Adrenal gland (tissue), 12 donors: ENCODE measurements around the gene FTSJ1. TPM values are rescaled to one million over a fixed set of nuclear protein-coding genes. Genes with fewer than 3 reads are reported as not detected.

Experiments used
- DNase-seq, 7 donors: peaks; one replicate each; pipeline ENCODE4 v3.0.0-alpha.2; 2019 to 2020
- H3K27ac ChIP-seq, 5 donors: fragments of 200-600 bp; sonication (generic) in 4 of 5; 1 replicate in 3 of 5; 2 replicates in 2 of 5; pipeline versions ENCODE4 v1.5.1 to v1.8.0; 2016 to 2020; ENCODE audit warnings: mild to moderate bottlenecking in 1 of 5
- H3K27me3 ChIP-seq: fragments of 200-600 bp; 2 replicates; pipeline ENCODE4 v1.8.0; 2021
- H3K36me3 ChIP-seq, 2 donors: fragments of 200-600 bp; replicated peaks in 1 of 2; 1 replicate in 1 of 2; 2 replicates in 1 of 2; pipeline versions ENCODE4 v1.5.1 to v1.8.0; 2018 to 2022
- H3K4me1 ChIP-seq, 2 donors: fragments of 200-600 bp; replicated peaks in 1 of 2; 1 replicate in 1 of 2; 2 replicates in 1 of 2; pipeline versions ENCODE4 v1.5.1 to v1.8.0; 2018 to 2021
- H3K4me3 ChIP-seq, 4 donors: fragments of 200-600 bp; sonication (generic) in 3 of 4; one replicate each; pipeline ENCODE4 v1.5.1; 2016 to 2018
- H3K9me3 ChIP-seq, 3 donors: fragments of 200-600 bp; sonication (generic) in 1 of 3; replicated peaks in 1 of 3; 1 replicate in 2 of 3; 2 replicates in 1 of 3; pipeline versions ENCODE4 v1.5.1 to v1.8.0; 2016 to 2021
- POLR2A ChIP-seq, 2 donors: fragments of 450-650 bp; IDR thresholded peaks; one replicate each; pipeline ENCODE4 v1.6.1; 2017; ENCODE audit warnings: antibody characterized with exemption in 2 of 2, mild to moderate bottlenecking in 2 of 2, moderate library complexity in 1 of 2
- WGBS, 4 donors: extraction: QIAGEN DNeasy Blood & Tissue Kit in 2 of 4; methylation state at CpG; one replicate each; pipeline versions ENCODE4 v1.1.5 to v1.1.7; 2013 to 2017; 5-methylcytosine and 5-hydroxymethylcytosine counted together
- intact Hi-C, 2 donors: fragments of 100-400 bp; cut with DNase I; formaldehyde crosslinking; loops; one replicate each; pipeline versions ENCODE4 v1.14.1 to v1.15.0; 2022 to 2023
- polyA plus RNA-seq, 3 donors: library from polyadenylated mRNA; stranded (reverse); fragments of 200-250 nt in 2 of 3; fragments of 350-450 nt in 1 of 3; fragmentation: Illumina TruSeq in 1 of 3; extraction: RNeasy Lipid Tissue Mini Kit (QIAGEN cat#74804) in 1 of 3; gene quantifications; one replicate each; pipeline ENCODE4 v1.2.3, GENCODE V29; 2013 to 2014
- total RNA-seq, 9 donors: library from RNA; depleted of rRNA in 4 of 9; stranded (reverse); fragments of >200 nt in 4 of 9; fragments of 120-200 nt in 1 of 9; fragmentation: NEBNext Ultra II Directional in 1 of 9; extraction: Animal tissue kit (Norgen Biotek cat#: 25700) in 1 of 9; gene quantifications; one replicate each; pipeline versions ENCODE4 v1.1.0 to v1.2.4, GENCODE V29; 2013 to 2023
- TF ChIP-seq, protein P1 (sequence below), 6 experiments: fragments of 450-650 bp in 4 of 6; fragments of 200-600 bp in 2 of 6; sonication (generic) in 1 of 6; IDR thresholded peaks; 1 replicate in 5 of 6; 2 replicates in 1 of 6; pipeline versions ENCODE4 v1.5.1 to v1.8.0; 2016 to 2021; ENCODE audit warnings: antibody characterized with exemption in 6 of 6, mild to moderate bottlenecking in 2 of 6, moderate library complexity in 1 of 6
- donor health status: healthy with polysubstance abuse.
- donor health status: Bipolar disorder and iron deficiency.
- donor health status: DM: yes; HTN: yes; CAD: no.
- donor health status: DM: no; HTN: no; CAD: no.
- donor health status: DM: no; HTN: no; CAD: no.
- donor health status: DM: yes; HTN: yes; CAD: no.

The FTSJ1 gene
- total and polyA plus RNA-seq, 12 donors = 27.8 to 83.4 (median 42.6) TPM

DNA sequence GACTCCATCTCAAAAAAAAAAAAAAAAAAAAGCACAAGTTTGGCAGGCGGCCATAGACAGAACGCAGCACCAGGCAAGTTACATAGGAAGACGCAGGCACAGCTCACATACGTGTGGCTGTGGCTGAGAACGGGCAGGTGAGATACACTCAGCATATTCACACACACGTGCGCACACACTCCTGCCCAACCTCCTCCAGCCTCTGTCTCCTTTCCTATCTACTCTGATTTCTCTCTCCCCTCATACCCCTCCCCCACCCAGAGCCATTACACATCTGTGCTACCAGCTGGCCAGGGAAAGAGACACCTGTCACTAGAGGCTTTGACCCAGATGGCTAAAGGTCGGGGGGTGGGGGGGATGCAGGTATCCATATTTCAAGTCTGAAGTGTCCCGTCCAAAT lies 3.8 kb upstream of the FTSJ1 start:
- Histone ChIP-seq H3K36me3 (no peaks in the 10 kb centered on the region), H3K9me3 (no peaks in the 10 kb centered on the region), H3K4me3 (no peak overlapping the region), H3K27ac (no peak overlapping the region), H3K27me3 (no peaks in the 10 kb centered on the region), H3K4me1 (no peaks in the 10 kb centered on the region)
- no peak for DNase-seq
- TF ChIP-seq, protein P1, sequence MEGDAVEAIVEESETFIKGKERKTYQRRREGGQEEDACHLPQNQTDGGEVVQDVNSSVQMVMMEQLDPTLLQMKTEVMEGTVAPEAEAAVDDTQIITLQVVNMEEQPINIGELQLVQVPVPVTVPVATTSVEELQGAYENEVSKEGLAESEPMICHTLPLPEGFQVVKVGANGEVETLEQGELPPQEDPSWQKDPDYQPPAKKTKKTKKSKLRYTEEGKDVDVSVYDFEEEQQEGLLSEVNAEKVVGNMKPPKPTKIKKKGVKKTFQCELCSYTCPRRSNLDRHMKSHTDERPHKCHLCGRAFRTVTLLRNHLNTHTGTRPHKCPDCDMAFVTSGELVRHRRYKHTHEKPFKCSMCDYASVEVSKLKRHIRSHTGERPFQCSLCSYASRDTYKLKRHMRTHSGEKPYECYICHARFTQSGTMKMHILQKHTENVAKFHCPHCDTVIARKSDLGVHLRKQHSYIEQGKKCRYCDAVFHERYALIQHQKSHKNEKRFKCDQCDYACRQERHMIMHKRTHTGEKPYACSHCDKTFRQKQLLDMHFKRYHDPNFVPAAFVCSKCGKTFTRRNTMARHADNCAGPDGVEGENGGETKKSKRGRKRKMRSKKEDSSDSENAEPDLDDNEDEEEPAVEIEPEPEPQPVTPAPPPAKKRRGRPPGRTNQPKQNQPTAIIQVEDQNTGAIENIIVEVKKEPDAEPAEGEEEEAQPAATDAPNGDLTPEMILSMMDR (IDR thresholded peaks at IDR 0.05) = no peak
- TF ChIP-seq POLR2A (IDR thresholded peaks at IDR 0.05) = no peak
- intact Hi-C loops = no loop called here
- WGBS, 4 donors = 73 to 88% (median 79%) methylated on average over 9 of the region's 9 CpGs

DNA sequence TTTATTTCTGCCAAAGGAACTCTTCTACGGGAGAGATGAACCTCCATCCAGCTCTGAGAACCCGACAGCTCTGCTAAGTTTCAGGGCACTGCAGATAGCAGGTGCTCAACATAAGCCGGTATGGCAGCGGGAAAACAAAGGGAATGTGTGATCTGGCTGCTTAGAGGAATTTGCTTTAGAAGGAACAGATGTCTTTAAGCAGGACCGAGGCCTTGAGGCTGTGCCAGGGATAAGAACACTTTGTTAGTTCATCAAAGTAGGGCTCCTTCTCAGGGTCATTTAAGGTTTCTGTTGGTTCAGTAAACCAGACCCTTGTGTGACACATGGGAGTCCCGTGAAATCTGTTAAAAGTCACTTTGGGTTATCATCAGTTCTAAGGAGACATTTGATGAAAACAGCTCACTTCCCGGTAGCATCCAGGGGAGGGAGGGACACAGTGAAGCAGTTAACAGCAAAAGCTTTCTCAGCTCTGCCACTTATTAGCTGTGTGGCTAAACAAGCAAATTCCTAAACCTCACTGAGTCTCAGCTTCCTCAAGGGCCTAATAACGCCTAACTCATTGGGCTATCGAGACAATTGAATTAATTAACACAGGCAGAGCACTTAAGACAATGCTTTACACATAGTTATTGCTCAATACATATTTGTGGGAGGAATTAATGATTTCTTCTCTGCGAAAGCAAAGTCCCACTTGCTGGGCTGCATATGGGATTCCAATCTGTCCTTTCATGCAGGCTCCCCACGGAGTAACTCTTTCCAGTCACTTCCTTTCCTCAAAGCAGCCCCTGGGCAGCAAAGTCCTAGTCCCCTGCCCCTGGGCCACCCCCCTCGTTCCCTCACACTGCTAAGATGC lies 2.9 kb upstream of the FTSJ1 start:
- Histone ChIP-seq H3K36me3 (no peaks in the 10 kb centered on the region), H3K27ac (no peak overlapping the region), H3K4me3 (no peak overlapping the region), H3K9me3 (no peaks in the 10 kb centered on the region), H3K27me3 (no peaks in the 10 kb centered on the region), H3K4me1 (no peaks in the 10 kb centered on the region)
- DNase-seq = peak in 1 of 7 donors; percentile 27
- WGBS, 4 donors = 43 to 63% (median 50%) methylated on average over 6 to 12 of the region's 12 CpGs
- intact Hi-C loops = no loop called here
- no peak for TF ChIP-seq POLR2A (IDR thresholded peaks at IDR 0.05)
- TF ChIP-seq, protein P1 (IDR thresholded peaks at IDR 0.05) = no peak

DNA sequence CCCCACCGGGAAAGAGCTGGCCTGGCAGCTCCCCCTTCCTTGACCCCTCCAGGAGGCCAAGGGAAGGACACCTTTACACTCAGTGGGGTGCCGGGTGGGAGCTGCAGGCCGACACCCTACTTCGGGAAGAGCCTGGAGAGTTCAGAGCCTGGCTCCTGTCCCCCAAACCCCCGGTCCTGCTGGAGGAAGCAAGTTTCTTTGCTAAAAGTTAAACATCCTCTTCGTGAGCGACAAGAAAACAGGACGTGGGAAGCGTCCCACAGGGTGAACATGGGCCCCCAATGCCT lies 2.4 kb upstream of the FTSJ1 start:
- 69 to 84% (median 72%) methylated on average over 5 to 9 of the region's 9 CpGs for WGBS, 4 donors
- H3K27ac ChIP-seq = no peak overlapping the region
- no peak overlapping the region for H3K4me3 ChIP-seq
- H3K27me3 ChIP-seq = no peaks in the 10 kb centered on the region
- TF ChIP-seq, protein P1 (IDR thresholded peaks at IDR 0.05) = no peak
- TF ChIP-seq POLR2A (IDR thresholded peaks at IDR 0.05) = no peak
- DNase-seq = no peak
- no peaks in the 10 kb centered on the region for H3K4me1 ChIP-seq
- H3K36me3 ChIP-seq = no peaks in the 10 kb centered on the region
- H3K9me3 ChIP-seq = no peaks in the 10 kb centered on the region
- intact Hi-C loops = no loop called here

DNA sequence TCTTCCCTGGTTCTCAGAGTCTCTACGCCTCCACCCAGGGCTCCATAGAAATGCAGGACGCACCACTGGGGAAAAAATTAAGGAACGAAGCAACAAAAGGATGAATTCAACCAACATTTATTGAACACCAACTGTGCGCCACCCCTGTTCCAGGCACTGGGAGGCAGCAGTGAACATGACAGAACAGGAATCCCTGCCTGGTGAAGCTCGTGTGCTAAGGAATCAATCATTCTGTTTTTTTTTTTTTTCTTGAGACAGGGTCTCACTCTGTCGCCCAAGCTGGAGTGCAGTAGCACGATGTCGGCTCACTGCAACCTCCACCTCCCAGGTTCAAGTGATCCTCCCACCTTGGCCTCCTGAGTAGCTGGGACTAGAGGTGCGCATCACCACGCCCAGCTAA lies 1.9 kb upstream of the FTSJ1 start:
- no peaks in the 10 kb centered on the region for H3K27me3 ChIP-seq
- TF ChIP-seq POLR2A (IDR thresholded peaks at IDR 0.05) = no peak
- TF ChIP-seq, protein P1 (IDR thresholded peaks at IDR 0.05) = peak in 1 of 6 experiments; percentile 6
- no peak for DNase-seq
- H3K9me3 ChIP-seq = no peaks in the 10 kb centered on the region
- H3K27ac ChIP-seq = no peak overlapping the region
- intact Hi-C loops = no loop called here
- H3K36me3 ChIP-seq = no peaks in the 10 kb centered on the region
- H3K4me3 ChIP-seq = no peak overlapping the region
- H3K4me1 ChIP-seq = no peaks in the 10 kb centered on the region
- 62 to 72% (median 67%) methylated on average over 7 to 10 of the region's 10 CpGs for WGBS, 4 donors
